HEK293 (cell line): ENCODE results near the gene MYO18B.

Source experiments
- CTCF ChIP-seq: fragments of 450-650 bp; formaldehyde crosslinking; IDR thresholded peaks from 2 replicates; pipeline ENCODE4 v1.5.1; 2016; ENCODE audit warnings: missing biosample characterization, missing genetic modification characterization
- REPIN1 ChIP-seq: fragments of 450-650 bp; formaldehyde crosslinking; IDR thresholded peaks from 2 replicates; pipeline ENCODE4 v1.5.1; 2017; ENCODE audit warnings: missing biosample characterization, missing genetic modification characterization, low read depth
- REST ChIP-seq: fragments of 450-650 bp; formaldehyde crosslinking; IDR thresholded peaks from 2 replicates; pipeline ENCODE4 v1.5.1; 2016; ENCODE audit warnings: missing biosample characterization, missing genetic modification characterization

- no peak for TF ChIP-seq CTCF (tag by site-specific recombination)
- TF ChIP-seq REST (tag by site-specific recombination): no peak
- TF ChIP-seq REPIN1: no peak
These were observed 279.5 kb downstream of the MYO18B start for GRCh38 chr22:26021516-26021915.
